ENCODE measurements around the gene FAIM2.

Gene FAIM2

GRCh38 chr12:49939307-49939706 is 35.6 kb upstream of the FAIM2 start:
- DNase-seq: no peak

GRCh38 chr12:49937639-49938300 is 34.1 kb upstream of the FAIM2 start:
- no peak for DNase-seq

- no peak for DNase-seq
Measured at GRCh38 chr12:49936925-49937324, 33.2 kb upstream of the FAIM2 start.

- no peak for DNase-seq
Measured at GRCh38 chr12:49934505-49934904, 30.8 kb upstream of the FAIM2 start.

- no peak for DNase-seq
Measured at GRCh38 chr12:49933796-49934195, 30.1 kb upstream of the FAIM2 start.

GRCh38 chr12:49932533-49933130 is 28.9 kb upstream of the FAIM2 start:
- no peak for DNase-seq

GRCh38 chr12:49932023-49932422 is 28.3 kb upstream of the FAIM2 start:
- no peak for DNase-seq

GRCh38 chr12:49930515-49931288 is 27.0 kb upstream of the FAIM2 start:
- no peak for DNase-seq

GRCh38 chr12:49929581-49929980 is 25.9 kb upstream of the FAIM2 start:
- DNase-seq: no peak

- no peak for DNase-seq
Measured at GRCh38 chr12:49928471-49928870, 24.8 kb upstream of the FAIM2 start.

- no peak for DNase-seq
Measured at GRCh38 chr12:49925433-49926204, 21.9 kb upstream of the FAIM2 start.

- DNase-seq: no peak
Measured at GRCh38 chr12:49924628-49925246, 21.0 kb upstream of the FAIM2 start.

- DNase-seq: no peak
Measured at GRCh38 chr12:49923880-49924556, 20.3 kb upstream of the FAIM2 start.

- no peak for DNase-seq
Measured at GRCh38 chr12:49923035-49923644, 19.4 kb upstream of the FAIM2 start.

- DNase-seq: no peak
Measured at GRCh38 chr12:49922349-49923034, 18.8 kb upstream of the FAIM2 start.

- no peak for DNase-seq
Measured at GRCh38 chr12:49921936-49922335, 18.2 kb upstream of the FAIM2 start.

- DNase-seq: no peak
Measured at GRCh38 chr12:49921299-49921698, 17.6 kb upstream of the FAIM2 start.

GRCh38 chr12:49920915-49921286 is 17.2 kb upstream of the FAIM2 start:
- no peak for DNase-seq

GRCh38 chr12:49920241-49920914 is 16.7 kb upstream of the FAIM2 start:
- no peak for DNase-seq

- DNase-seq: no peak
Measured at GRCh38 chr12:49917788-49918173, 14.1 kb upstream of the FAIM2 start.
